ENCODE results near the gene PGPEP1.
A peak's percentile ranks its signal among the peaks of the same experiment; 100 is the strongest.
"Not testable (repeated sequence)": the region's sequence is repeated elsewhere in the genome, so short reads cannot be mapped to it uniquely, and the experiment has no call there.

Gene PGPEP1

GRCh38 chr19:18339723-18340122 is 675 bp upstream of the PGPEP1 start:
- Histone ChIP-seq H3K27ac (ENCODE audit: low read depth, low read length) (no peak overlapping the region), H3K4me3 (ENCODE audit: low read length) (no peak overlapping the region), H3K9ac (ENCODE audit: low read depth, low read length) (no peak overlapping the region), H3K27me3 (ENCODE audit: insufficient read depth, low read length) (no peaks in the 10 kb centered on the region), H3K4me1 (ENCODE audit: insufficient read depth, low read length) (peaks cover 12% of the 10 kb centered on the region; the same call in 1 of the 2 replicates), H3K9me3 (ENCODE audit: insufficient read depth, low read depth, low read length) (no peaks in the 10 kb centered on the region), H3K36me3 (ENCODE audit: insufficient read depth, low read length) (no peaks in the 10 kb centered on the region)
- WGBS: 42% methylated on average over 6 of the region's 6 CpGs

DNA sequence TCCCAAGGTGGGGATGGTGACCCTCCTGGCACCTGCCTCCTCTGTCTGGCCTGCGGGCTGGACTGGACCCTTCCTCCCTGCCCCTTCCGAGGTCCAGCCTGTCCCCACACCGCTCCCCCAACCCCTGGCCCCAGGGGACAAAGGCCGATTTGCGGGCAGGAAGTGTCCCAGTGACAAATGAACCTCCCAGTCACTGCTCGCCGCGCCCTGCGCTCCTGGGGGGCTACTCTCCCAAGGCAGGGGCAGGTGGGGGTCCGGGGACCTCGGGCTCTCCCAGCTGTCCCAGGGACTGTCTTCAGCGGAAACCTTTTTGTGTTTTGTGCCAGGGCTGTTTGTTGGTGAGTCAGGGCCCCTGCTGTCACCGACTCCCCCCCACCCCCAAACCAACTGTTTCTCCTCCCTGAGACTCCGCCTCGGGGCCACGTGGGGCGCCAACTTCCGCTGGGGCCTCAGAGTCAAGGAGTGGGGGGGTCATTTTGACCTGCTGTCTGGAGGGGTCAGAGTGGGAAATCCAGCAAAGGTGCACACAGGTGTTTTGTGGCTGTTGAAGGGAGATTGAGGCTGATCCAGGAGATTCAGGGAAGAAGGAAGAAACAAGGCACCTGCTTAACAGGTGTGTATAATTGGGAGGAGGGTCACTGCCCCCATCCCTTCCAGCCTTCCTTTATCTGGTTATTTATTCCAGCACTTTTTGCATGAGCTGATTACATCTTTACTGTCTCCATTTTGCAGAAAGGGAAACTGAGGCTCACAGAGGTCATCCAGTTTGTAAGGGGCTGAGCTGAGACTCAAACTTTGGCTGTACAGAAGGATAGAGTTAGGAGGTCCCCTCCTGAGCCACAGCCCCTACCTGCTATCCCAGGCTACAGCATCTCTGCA is 831 bp downstream of the PGPEP1 start:
- Histone ChIP-seq H3K9ac (ENCODE audit: low read depth, low read length) (peak overlapping the region; percentile 27; the same call in 1 of the 2 replicates), H3K27me3 (ENCODE audit: insufficient read depth, low read length) (no peaks in the 10 kb centered on the region), H3K9me3 (ENCODE audit: insufficient read depth, low read depth, low read length) (no peaks in the 10 kb centered on the region), H3K4me3 (ENCODE audit: low read length) (peak overlapping the region; percentile 72), H3K27ac (ENCODE audit: low read depth, low read length) (peak overlapping the region; percentile 48), H3K36me3 (ENCODE audit: insufficient read depth, low read length) (no peaks in the 10 kb centered on the region), H3K4me1 (ENCODE audit: insufficient read depth, low read length) (peaks cover 18% of the 10 kb centered on the region)
- WGBS: under 1% methylated on average over 16 of the region's 18 CpGs

DNA sequence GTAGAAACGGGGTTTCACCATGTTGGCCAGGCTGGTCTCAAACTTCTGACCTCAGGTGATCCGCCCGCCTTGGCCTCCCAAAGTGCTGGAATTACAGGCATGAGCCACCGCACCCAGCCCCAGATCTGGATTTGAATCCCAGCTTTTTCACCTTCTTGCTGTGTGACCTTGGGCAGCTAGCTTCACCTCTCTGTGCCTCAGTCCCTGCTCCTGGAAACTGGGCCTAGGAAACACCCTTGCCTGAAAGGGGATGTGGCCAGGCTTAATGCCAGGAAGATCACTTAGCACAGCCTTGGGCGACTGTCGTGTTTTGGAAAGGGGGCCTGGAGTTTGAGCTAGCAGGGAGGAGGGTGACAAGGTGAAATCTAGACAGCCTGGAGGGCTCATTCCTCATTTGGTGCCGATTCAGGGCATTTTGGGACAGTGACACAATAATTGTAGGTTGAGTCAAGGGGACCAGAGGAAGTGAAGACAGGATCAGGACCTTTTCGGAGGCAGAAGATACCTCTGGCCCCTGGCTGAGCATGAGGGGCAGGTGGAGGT is 1.8 kb downstream of the PGPEP1 start:
- Histone ChIP-seq H3K4me3 (ENCODE audit: low read length) (no peak overlapping the region), H3K27me3 (ENCODE audit: insufficient read depth, low read length) (no peaks in the 10 kb centered on the region), H3K9ac (ENCODE audit: low read depth, low read length) (no peak overlapping the region)

DNA sequence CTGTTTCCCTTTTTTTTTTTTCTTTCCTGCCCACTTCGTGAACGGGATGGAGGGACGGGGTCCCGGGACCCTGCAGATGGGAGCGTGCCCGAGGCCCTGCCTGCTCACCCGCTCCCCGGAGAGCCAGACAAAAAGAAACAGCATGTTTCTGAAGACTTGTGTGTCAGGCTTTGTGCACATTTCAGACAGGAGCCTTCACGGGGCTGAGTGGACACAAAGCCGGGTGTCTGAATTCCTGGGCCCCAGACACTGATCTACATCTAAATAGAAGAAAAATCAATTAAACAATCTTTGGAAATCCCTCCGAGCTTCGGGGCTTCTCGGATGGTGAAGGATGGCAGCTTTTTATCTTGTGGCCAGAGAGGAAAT is 4.2 kb downstream of the PGPEP1 start:
- 55% methylated on average over 13 of the region's 13 CpGs for WGBS
- Histone ChIP-seq H3K36me3 (ENCODE audit: insufficient read depth, low read length) (no peaks in the 10 kb centered on the region), H3K9ac (ENCODE audit: low read depth, low read length) (peak overlapping the region; percentile 27; the same call in 1 of the 2 replicates), H3K27ac (ENCODE audit: low read depth, low read length) (peak overlapping the region; percentile 60; the same call in 1 of the 2 replicates), H3K27me3 (ENCODE audit: insufficient read depth, low read length) (no peaks in the 10 kb centered on the region), H3K4me1 (ENCODE audit: insufficient read depth, low read length) (peaks cover 18% of the 10 kb centered on the region), H3K4me3 (ENCODE audit: low read length) (no peak overlapping the region), H3K9me3 (ENCODE audit: insufficient read depth, low read depth, low read length) (no peaks in the 10 kb centered on the region)

More for the DNA sequence above, 1.8 kb downstream of the PGPEP1 start:
- Histone ChIP-seq H3K36me3 (ENCODE audit: insufficient read depth, low read length) (no peaks in the 10 kb centered on the region), H3K27ac (ENCODE audit: low read depth, low read length) (no peak overlapping the region), H3K9me3 (ENCODE audit: insufficient read depth, low read depth, low read length) (no peaks in the 10 kb centered on the region), H3K4me1 (ENCODE audit: insufficient read depth, low read length) (peaks cover 18% of the 10 kb centered on the region)
- WGBS: 92% methylated on average over 8 of the region's 8 CpGs

DNA sequence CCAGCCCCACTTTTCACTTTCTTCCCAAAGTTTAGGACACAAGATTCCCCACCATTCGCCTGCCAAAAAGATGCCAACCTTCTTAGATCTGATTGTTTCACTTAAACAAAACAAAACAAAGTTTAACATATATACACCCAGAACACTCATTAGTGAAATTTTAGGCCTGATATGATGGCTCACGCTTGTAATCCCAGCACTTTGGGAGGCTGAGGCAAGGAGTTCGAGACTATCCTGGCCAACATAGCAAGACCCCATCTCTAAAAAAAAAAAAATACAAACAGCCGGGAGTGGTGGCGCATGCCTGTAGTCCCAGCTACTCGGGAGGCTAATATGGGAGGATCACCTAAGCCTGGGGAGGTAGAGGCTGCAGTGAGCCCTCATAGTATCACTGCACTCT is 4.9 kb downstream of the PGPEP1 start:
- Histone ChIP-seq H3K9me3 (ENCODE audit: insufficient read depth, low read depth, low read length) (no peaks in the 10 kb centered on the region), H3K27ac (ENCODE audit: low read depth, low read length) (no peak overlapping the region), H3K4me1 (ENCODE audit: insufficient read depth, low read length) (peaks cover 18% of the 10 kb centered on the region), H3K27me3 (ENCODE audit: insufficient read depth, low read length) (no peaks in the 10 kb centered on the region), H3K36me3 (ENCODE audit: insufficient read depth, low read length) (no peaks in the 10 kb centered on the region), H3K9ac (ENCODE audit: low read depth, low read length) (no peak overlapping the region), H3K4me3 (ENCODE audit: low read length) (no peak overlapping the region)
- 98% methylated on average over 6 of the region's 6 CpGs for WGBS

GRCh38 chr19:18346091-18346490 is 5.7 kb downstream of the PGPEP1 start:
- H3K9ac ChIP-seq (ENCODE audit: low read depth, low read length): peak overlapping the region; percentile 33; the same call in 1 of the 2 replicates
- no peak overlapping the region for H3K4me3 ChIP-seq (ENCODE audit: low read length)
- no peaks in the 10 kb centered on the region for H3K9me3 ChIP-seq (ENCODE audit: insufficient read depth, low read depth, low read length)
- H3K4me1 ChIP-seq (ENCODE audit: insufficient read depth, low read length): peaks cover 18% of the 10 kb centered on the region
- no peaks in the 10 kb centered on the region for H3K36me3 ChIP-seq (ENCODE audit: insufficient read depth, low read length)
- WGBS: 45% methylated on average over 8 of the region's 8 CpGs
- H3K27me3 ChIP-seq (ENCODE audit: insufficient read depth, low read length): no peaks in the 10 kb centered on the region
- peak overlapping the region; percentile 59 for H3K27ac ChIP-seq (ENCODE audit: low read depth, low read length)

GRCh38 chr19:18348171-18348570 is 7.8 kb downstream of the PGPEP1 start:
- Histone ChIP-seq H3K27me3 (ENCODE audit: insufficient read depth, low read length) (no peaks in the 10 kb centered on the region), H3K36me3 (ENCODE audit: insufficient read depth, low read length) (no peaks in the 10 kb centered on the region), H3K4me1 (ENCODE audit: insufficient read depth, low read length) (peaks cover 13% of the 10 kb centered on the region), H3K4me3 (ENCODE audit: low read length) (no peak overlapping the region), H3K27ac (ENCODE audit: low read depth, low read length) (no peak overlapping the region), H3K9ac (ENCODE audit: low read depth, low read length) (no peak overlapping the region), H3K9me3 (ENCODE audit: insufficient read depth, low read depth, low read length) (no peaks in the 10 kb centered on the region)
- 92% methylated on average over 17 of the region's 17 CpGs for WGBS

- not testable (repeated sequence) for H3K27me3 ChIP-seq (ENCODE audit: insufficient read depth, low read length); H3K36me3 ChIP-seq (ENCODE audit: insufficient read depth, low read length); H3K27ac ChIP-seq (ENCODE audit: low read depth, low read length); H3K9ac ChIP-seq (ENCODE audit: low read depth, low read length); H3K9me3 ChIP-seq (ENCODE audit: insufficient read depth, low read depth, low read length); H3K4me3 ChIP-seq (ENCODE audit: low read length)
- 97% methylated on average over 6 of the region's 6 CpGs for WGBS
- peaks cover 13% of the 10 kb centered on the region for H3K4me1 ChIP-seq (ENCODE audit: insufficient read depth, low read length)
These were observed 8.5 kb downstream of the PGPEP1 start for GRCh38 chr19:18348818-18349339.

DNA sequence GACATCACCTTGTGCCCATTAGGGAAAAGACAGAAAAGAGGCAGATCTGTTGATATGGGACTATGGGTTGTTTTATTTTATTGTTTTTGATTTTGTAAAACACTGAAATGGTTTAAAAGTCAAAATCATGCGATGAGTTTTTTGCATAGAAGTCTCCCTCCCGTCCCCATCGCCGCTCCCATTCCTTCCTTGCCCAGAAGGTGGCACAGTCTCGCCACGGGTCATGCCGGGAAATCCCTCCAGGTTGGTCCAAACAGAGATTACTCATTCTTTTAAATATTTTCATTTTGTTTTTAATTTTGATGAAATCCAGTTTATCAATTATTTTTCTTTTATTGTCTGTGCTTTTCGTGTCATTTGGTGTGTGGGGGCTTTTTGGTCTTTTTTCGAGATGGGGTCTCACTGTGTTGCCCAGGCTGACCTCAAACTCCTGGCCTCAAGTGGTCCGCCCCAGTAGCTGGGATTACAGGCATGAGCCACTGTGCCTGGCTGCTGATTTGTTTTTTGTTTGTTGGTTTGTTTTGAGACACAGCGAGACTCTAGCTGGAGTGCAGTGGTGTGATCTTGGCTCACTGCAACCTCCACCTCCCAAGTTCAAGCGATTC is 9.2 kb downstream of the PGPEP1 start:
- no peak overlapping the region for H3K9ac ChIP-seq (ENCODE audit: low read depth, low read length)
- H3K27me3 ChIP-seq (ENCODE audit: insufficient read depth, low read length): no peaks in the 10 kb centered on the region

GRCh38 chr19:18350490-18350889 is 10.1 kb downstream of the PGPEP1 start:
- H3K36me3 ChIP-seq (ENCODE audit: insufficient read depth, low read length): peaks cover under 1% of the 10 kb centered on the region; the same call in 1 of the 2 replicates
- no peak overlapping the region for H3K4me3 ChIP-seq (ENCODE audit: low read length)
- no peak overlapping the region for H3K9ac ChIP-seq (ENCODE audit: low read depth, low read length)
- H3K4me1 ChIP-seq (ENCODE audit: insufficient read depth, low read length): peaks cover 3% of the 10 kb centered on the region; the same call in 1 of the 2 replicates
- no peaks in the 10 kb centered on the region for H3K27me3 ChIP-seq (ENCODE audit: insufficient read depth, low read length)
- no peak overlapping the region for H3K27ac ChIP-seq (ENCODE audit: low read depth, low read length)
- H3K9me3 ChIP-seq (ENCODE audit: insufficient read depth, low read depth, low read length): no peaks in the 10 kb centered on the region
- 85% methylated on average over 9 of the region's 9 CpGs for WGBS

More for the DNA sequence above, 9.2 kb downstream of the PGPEP1 start:
- no peak overlapping the region for H3K27ac ChIP-seq (ENCODE audit: low read depth, low read length)
- 83% methylated on average over 12 of the region's 12 CpGs for WGBS
- peaks cover 7% of the 10 kb centered on the region for H3K4me1 ChIP-seq (ENCODE audit: insufficient read depth, low read length)
- no peak overlapping the region for H3K4me3 ChIP-seq (ENCODE audit: low read length)
- H3K9me3 ChIP-seq (ENCODE audit: insufficient read depth, low read depth, low read length): no peaks in the 10 kb centered on the region
- H3K36me3 ChIP-seq (ENCODE audit: insufficient read depth, low read length): no peaks in the 10 kb centered on the region

DNA sequence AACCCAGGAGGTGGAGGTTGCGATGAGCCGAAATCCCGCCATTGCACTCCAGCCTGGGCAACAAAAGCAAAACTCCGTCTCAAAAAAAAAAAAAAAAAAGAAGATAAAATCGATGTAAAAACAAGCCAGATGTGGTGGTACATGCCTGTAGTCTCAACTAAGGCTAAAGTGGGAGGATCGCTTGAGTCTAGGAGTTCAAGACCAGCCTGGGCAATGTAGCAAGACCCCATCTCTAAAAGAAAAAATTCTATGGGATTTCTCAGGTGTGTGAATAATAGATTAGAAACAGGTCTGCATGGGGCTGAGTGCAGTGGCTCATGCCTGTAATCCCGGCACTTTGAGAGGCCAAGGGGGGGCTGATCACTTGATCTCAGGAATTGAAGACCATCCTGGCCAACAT is 11.1 kb downstream of the PGPEP1 start:
- Histone ChIP-seq H3K4me1 (ENCODE audit: insufficient read depth, low read length) (no peaks in the 10 kb centered on the region), H3K36me3 (ENCODE audit: insufficient read depth, low read length) (peaks cover 6% of the 10 kb centered on the region; the same call in 1 of the 2 replicates), H3K9ac (ENCODE audit: low read depth, low read length) (no peak overlapping the region), H3K27ac (ENCODE audit: low read depth, low read length) (no peak overlapping the region), H3K27me3 (ENCODE audit: insufficient read depth, low read length) (no peaks in the 10 kb centered on the region), H3K4me3 (ENCODE audit: low read length) (no peak overlapping the region), H3K9me3 (ENCODE audit: insufficient read depth, low read depth, low read length) (no peaks in the 10 kb centered on the region)
- 95% methylated on average over 7 of the region's 7 CpGs for WGBS
